Stimulated activated CD4-positive, alpha-beta T cell treated with anti-CD3 and anti-CD28 coated beads, Interleukin-1b, Interleukin-23, amount 100 ng/mL, for 4 hours (primary cell): ENCODE measurements around the gene PAGE2.
"Not testable (repeated sequence)": the region's sequence is repeated elsewhere in the genome, so short reads cannot be mapped to it uniquely, and the experiment has no call there.

Experiments
- DNase-seq, 2 donors: peaks; one replicate each; pipeline ENCODE4 v3.0.0-alpha.2; 2020; ENCODE audit warnings: low read depth in 2 of 2

The PAGE2 gene

GRCh38 chrX:55123900-55124299, 35.1 kb downstream of the PAGE2 start:
- no peak for DNase-seq

GRCh38 chrX:55127692-55128091, 38.9 kb downstream of the PAGE2 start:
- no peak for DNase-seq

- no peak for DNase-seq
Measured at GRCh38 chrX:55129361-55129760, 40.5 kb downstream of the PAGE2 start.

GRCh38 chrX:55130481-55130880, 41.7 kb downstream of the PAGE2 start:
- DNase-seq, result no peak

- no peak for DNase-seq
Measured at GRCh38 chrX:55132416-55132815, 43.6 kb downstream of the PAGE2 start.

- DNase-seq, result peak; percentile 5 to 9
Measured at GRCh38 chrX:55135171-55135570, 46.4 kb downstream of the PAGE2 start.

GRCh38 chrX:55140800-55141199, 52.0 kb downstream of the PAGE2 start:
- not testable (repeated sequence) for DNase-seq
